PC-9 (cell line): Measurements from ENCODE around the gene TADA3. TPM values are rescaled to one million over a fixed set of nuclear protein-coding genes. Genes with fewer than 3 reads are reported as not detected.

Source experiments
- BruUV-seq: library from RNA; stranded (reverse); fragments of 400-500 nt; replicated peaks from 2 replicates; lab custom pipeline; 2021; lab: Mats Ljungman, UMichigan
- CTCF ChIA-PET: fragments of 300-600 bp; sonication (Branson Sonifier 250); formaldehyde crosslinking; loops from one replicate; lab custom pipeline; 2022; ENCODE audit warnings: antibody characterized with exemption; lab: Charles Lee
- POLR2A ChIA-PET: fragments of 300-600 bp; sonication (Branson Sonifier 250); formaldehyde crosslinking; loops from one replicate; lab custom pipeline; 2022; ENCODE audit warnings: antibody characterized with exemption; ENCODE audit not compliant: unreplicated experiment; lab: Charles Lee
- DNase-seq, 2 experiments: peaks; one replicate each; pipeline versions ENCODE4 v3.0.0 to v3.0.0-alpha.2; 2015 to 2022; ENCODE audit warnings: mixed read lengths in 1 of 2
- H2AFZ ChIP-seq: fragments of 200-600 bp; sonication (generic); 2 replicates; pipeline ENCODE4 v1.8.1; 2017; ENCODE audit warnings: antibody characterized with exemption
- H3F3A ChIP-seq: fragments of 200-600 bp; sonication (generic); 2 replicates; pipeline ENCODE4 v1.8.1; 2017; ENCODE audit warnings: antibody characterized with exemption, mild to moderate bottlenecking, low read depth; ENCODE audit not compliant: insufficient read depth
- H3K27ac ChIP-seq: fragments of 200-600 bp; sonication (generic); 2 replicates; pipeline ENCODE4 v1.6.1; 2016; ENCODE audit warnings: mixed run types
- H3K27me3 ChIP-seq: fragments of 200-600 bp; sonication (generic); 2 replicates; pipeline ENCODE4 v1.6.1; 2016; ENCODE audit warnings: low read depth, mixed run types; ENCODE audit not compliant: insufficient read depth
- H3K36me3 ChIP-seq: fragments of 200-600 bp; sonication (generic); 2 replicates; pipeline ENCODE4 v1.6.1; 2016; ENCODE audit warnings: low read depth, mixed run types
- H3K4me1 ChIP-seq: fragments of 200-600 bp; sonication (generic); replicated peaks from 2 replicates; pipeline ENCODE4 v1.6.1; 2016; ENCODE audit warnings: mixed run types; ENCODE audit not compliant: insufficient read depth
- H3K4me2 ChIP-seq: fragments of 200-600 bp; sonication (generic); 2 replicates; pipeline ENCODE4 v1.6.1; 2017; ENCODE audit warnings: mixed run types
- H3K4me3 ChIP-seq: fragments of 200-600 bp; sonication (generic); 2 replicates; pipeline ENCODE4 v1.6.1; 2016; ENCODE audit warnings: mixed run types
- H3K79me2 ChIP-seq: fragments of 200-600 bp; sonication (generic); 2 replicates; pipeline ENCODE4 v1.6.1; 2017; ENCODE audit warnings: low read depth, mixed run types
- H3K9me2 ChIP-seq: fragments of 200-600 bp; sonication (generic); 2 replicates; pipeline ENCODE4 v1.8.1; 2017; ENCODE audit warnings: mild to moderate bottlenecking; ENCODE audit not compliant: insufficient read depth
- H3K9me3 ChIP-seq: fragments of 200-600 bp; sonication (generic); 2 replicates; pipeline ENCODE4 v1.8.1; 2016; ENCODE audit warnings: low read depth; ENCODE audit not compliant: insufficient read depth
- H4K20me1 ChIP-seq: fragments of 200-600 bp; sonication (generic); 2 replicates; pipeline ENCODE4 v1.8.1; 2017; ENCODE audit not compliant: insufficient read depth
- EZH2 ChIP-seq: fragments of 200-600 bp; sonication (generic); IDR thresholded peaks from 2 replicates; pipeline ENCODE4 v1.8.0; 2017; ENCODE audit warnings: antibody characterized with exemption, low read depth
- intact Hi-C: fragments of 100-400 bp; cut with micrococcal nuclease; formaldehyde crosslinking; loops from one replicate; pipeline ENCODE4 v1.10.0; 2022; ENCODE audit not compliant: unreplicated experiment
- total RNA-seq: library from RNA; stranded (reverse); gene quantifications from 2 replicates; pipeline ENCODE4 v1.2.3, GENCODE V29; 2021
- TF ChIP-seq, protein P1 (sequence below): fragments of 200-600 bp; sonication (generic); conservative IDR thresholded peaks from 2 replicates; pipeline ENCODE4 v1.6.1; 2017; ENCODE audit warnings: mixed run types, antibody characterized with exemption, mild to moderate bottlenecking, moderate library complexity

The TADA3 gene
- total RNA-seq, 1 experiment from 2014 or later: 72.4 TPM

DNA sequence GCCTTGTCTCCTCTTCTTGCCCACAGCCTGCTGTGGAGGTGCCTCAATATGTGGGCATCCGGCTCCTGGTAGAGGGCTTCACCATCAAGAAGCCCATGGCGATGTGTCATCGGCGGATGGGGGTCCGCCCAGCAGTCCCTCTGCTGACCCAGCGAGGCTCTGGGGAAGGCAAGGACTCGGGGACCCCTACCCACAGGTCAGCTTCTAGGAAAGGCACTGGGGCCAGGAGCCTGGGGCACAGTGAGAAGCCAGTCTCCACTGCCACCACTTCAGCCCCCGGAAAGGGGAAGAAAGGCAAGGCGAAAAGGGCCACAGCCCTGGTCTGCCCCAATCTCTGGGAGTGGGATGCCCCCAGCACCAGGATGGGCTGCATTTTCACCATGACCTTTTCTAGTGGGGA is 40.8 kb upstream of the TADA3 start:
- Histone ChIP-seq H3K27me3 (no peaks in the 10 kb centered on the region), H3K36me3 (no peaks in the 10 kb centered on the region), H3K9me2 (no peaks in the 10 kb centered on the region; the same call in 1 of the 2 replicates), H2AFZ (no peak overlapping the region), H3K4me1 (no peaks in the 10 kb centered on the region), H3F3A (peaks cover 5% of the 10 kb centered on the region; the same call in 1 of the 2 replicates), H3K9me3 (no peaks in the 10 kb centered on the region), H3K4me2 (no peak overlapping the region), H3K79me2 (no peaks in the 10 kb centered on the region), H3K27ac (no peak overlapping the region), H4K20me1 (no peaks in the 10 kb centered on the region), H3K4me3 (no peak overlapping the region)
- no peak for TF ChIP-seq EZH2
- TF ChIP-seq, protein P1, sequence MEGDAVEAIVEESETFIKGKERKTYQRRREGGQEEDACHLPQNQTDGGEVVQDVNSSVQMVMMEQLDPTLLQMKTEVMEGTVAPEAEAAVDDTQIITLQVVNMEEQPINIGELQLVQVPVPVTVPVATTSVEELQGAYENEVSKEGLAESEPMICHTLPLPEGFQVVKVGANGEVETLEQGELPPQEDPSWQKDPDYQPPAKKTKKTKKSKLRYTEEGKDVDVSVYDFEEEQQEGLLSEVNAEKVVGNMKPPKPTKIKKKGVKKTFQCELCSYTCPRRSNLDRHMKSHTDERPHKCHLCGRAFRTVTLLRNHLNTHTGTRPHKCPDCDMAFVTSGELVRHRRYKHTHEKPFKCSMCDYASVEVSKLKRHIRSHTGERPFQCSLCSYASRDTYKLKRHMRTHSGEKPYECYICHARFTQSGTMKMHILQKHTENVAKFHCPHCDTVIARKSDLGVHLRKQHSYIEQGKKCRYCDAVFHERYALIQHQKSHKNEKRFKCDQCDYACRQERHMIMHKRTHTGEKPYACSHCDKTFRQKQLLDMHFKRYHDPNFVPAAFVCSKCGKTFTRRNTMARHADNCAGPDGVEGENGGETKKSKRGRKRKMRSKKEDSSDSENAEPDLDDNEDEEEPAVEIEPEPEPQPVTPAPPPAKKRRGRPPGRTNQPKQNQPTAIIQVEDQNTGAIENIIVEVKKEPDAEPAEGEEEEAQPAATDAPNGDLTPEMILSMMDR: no peak
- intact Hi-C loops: no loop called here
- ChIA-PET CTCF (no interaction called here), POLR2A (no interaction called here)
- no peak for DNase-seq
- BruUV-seq: no TSS peak

DNA sequence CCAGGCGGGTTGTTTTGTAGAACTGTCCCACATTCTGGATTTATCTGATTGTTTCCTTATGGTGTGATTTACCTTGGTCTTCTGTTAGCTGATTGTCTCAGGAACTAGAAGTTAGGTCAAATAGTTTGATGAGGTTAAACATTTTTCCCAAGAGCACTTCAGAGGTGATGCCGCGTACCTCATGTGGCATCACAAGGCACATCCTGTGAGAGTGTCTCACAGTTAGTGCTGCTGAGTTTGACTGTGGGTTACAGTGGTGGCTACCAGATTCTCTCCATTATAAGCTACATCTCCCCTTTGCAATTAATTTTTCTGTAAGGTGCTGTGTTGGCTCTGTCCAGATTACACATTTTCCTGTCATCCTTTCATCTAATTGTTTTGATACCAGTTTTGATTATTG is 39.0 kb upstream of the TADA3 start:
- Histone ChIP-seq H3K4me2 (no peak overlapping the region), H3K27ac (no peak overlapping the region), H3K9me3 (no peaks in the 10 kb centered on the region), H4K20me1 (no peaks in the 10 kb centered on the region), H3K4me1 (no peaks in the 10 kb centered on the region), H3K27me3 (no peaks in the 10 kb centered on the region), H3K79me2 (no peaks in the 10 kb centered on the region), H3K4me3 (no peak overlapping the region), H3K9me2 (no peaks in the 10 kb centered on the region), H2AFZ (no peak overlapping the region), H3K36me3 (no peaks in the 10 kb centered on the region), H3F3A (peaks cover 5% of the 10 kb centered on the region; the same call in 1 of the 2 replicates)
- BruUV-seq: no TSS peak
- ChIA-PET POLR2A (interaction anchor here (0.6 kb wide), 1 partner anchor 104 kb away, joined by 3 read pairs; no protein-coding TSS in a partner anchor), CTCF (no interaction called here)
- intact Hi-C loops: no loop called here
- TF ChIP-seq EZH2: no peak
- TF ChIP-seq, protein P1: no peak
- no peak for DNase-seq

GRCh38 chr3:9828801-9829755 is 36.8 kb upstream of the TADA3 start:
- H3K4me2 ChIP-seq: no peak overlapping the region
- H4K20me1 ChIP-seq: no peaks in the 10 kb centered on the region
- peaks cover 5% of the 10 kb centered on the region; the same call in 1 of the 2 replicates for H3F3A ChIP-seq
- POLR2A ChIA-PET: no interaction called here
- intact Hi-C loops: loop anchor here (5.0 kb wide), 1 partner anchor 118 kb away; no protein-coding TSS in a partner anchor
- H3K27ac ChIP-seq: no peak overlapping the region
- H3K27me3 ChIP-seq: no peaks in the 10 kb centered on the region
- no peak for DNase-seq
- no peak overlapping the region for H3K4me3 ChIP-seq
- H3K36me3 ChIP-seq: no peaks in the 10 kb centered on the region
- H3K9me3 ChIP-seq: no peaks in the 10 kb centered on the region
- H3K9me2 ChIP-seq: no peaks in the 10 kb centered on the region
- BruUV-seq: no TSS peak
- no peaks in the 10 kb centered on the region for H3K79me2 ChIP-seq
- TF ChIP-seq, protein P1: no peak
- TF ChIP-seq EZH2: no peak
- H3K4me1 ChIP-seq: no peaks in the 10 kb centered on the region
- CTCF ChIA-PET: no interaction called here
- no peak overlapping the region for H2AFZ ChIP-seq
